Right cardiac atrium (tissue), 5 donors: ENCODE data around the gene XPR1. TPM values are rescaled to one million over a fixed set of nuclear protein-coding genes. Genes with fewer than 3 reads are reported as not detected.
A peak's percentile ranks its signal among the peaks of the same experiment; 100 is the strongest.

Source experiments
- ATAC-seq, 2 donors: fragments of 200-7000 bp; cut with Tn5 transposase; one replicate each; pipeline versions ENCODE4 v1.8.0 to v1.9.1; 2020; ENCODE audit warnings: moderate library complexity in 2 of 2, mild to moderate bottlenecking in 1 of 2
- DNase-seq, 3 donors: peaks; one replicate each; pipeline ENCODE4 v3.0.0-alpha.2; 2020
- H3K27ac ChIP-seq: one replicate; pipeline ENCODE4 v1.5.1; 2013; ENCODE audit warnings: mild to moderate bottlenecking, low read length, control low read depth, moderate library complexity
- H3K27me3 ChIP-seq: one replicate; pipeline ENCODE4 v1.6.1; 2013; ENCODE audit not compliant: control insufficient read depth, insufficient read depth
- H3K4me1 ChIP-seq: one replicate; pipeline ENCODE4 v1.6.1; 2013; ENCODE audit warnings: low read length; ENCODE audit not compliant: control insufficient read depth, insufficient read depth
- H3K4me3 ChIP-seq: one replicate; pipeline ENCODE4 v1.5.1; 2013; ENCODE audit warnings: low read length, control low read depth
- H3K9me3 ChIP-seq: one replicate; pipeline ENCODE4 v1.6.1; 2013; ENCODE audit warnings: low read length; ENCODE audit not compliant: control insufficient read depth
- WGBS: extraction: QIAGEN DNeasy Blood & Tissue Kit; methylation state at CpG from one replicate; pipeline ENCODE4 v1.1.7; 2013; 5-methylcytosine and 5-hydroxymethylcytosine counted together
- intact Hi-C, 4 donors: fragments of 100-400 bp; cut with DNase I; formaldehyde crosslinking; loops; one replicate each; pipeline versions ENCODE4 v1.11.0 to v1.14.0; 2022 to 2023
- polyA plus RNA-seq: library from polyadenylated mRNA; stranded (reverse); fragments of 200-250 nt; gene quantifications from one replicate; pipeline ENCODE4 v1.2.3, GENCODE V29; 2013
- total RNA-seq, 4 donors: library from RNA; stranded (reverse); fragmentation: NEBNext Ultra II Directional; extraction: Animal tissue kit (Norgen Biotek cat#: 25700); gene quantifications; one replicate each; pipeline ENCODE4 v1.2.1, GENCODE V29; 2021
- donor health status: healthy with polysubstance abuse.
- donor health status: DM: no; HTN: yes; CAD: no.
- donor health status: DM: no; HTN: no; CAD: no.
- donor health status: DM: no; HTN: yes; CAD: no; lungs with severe emphysema.
- donor health status: DM: yes; HTN: yes; CAD: no.

The XPR1 gene
- total and polyA plus RNA-seq, 5 donors, result 10.7 to 33.4 (median 31.4) TPM

DNA sequence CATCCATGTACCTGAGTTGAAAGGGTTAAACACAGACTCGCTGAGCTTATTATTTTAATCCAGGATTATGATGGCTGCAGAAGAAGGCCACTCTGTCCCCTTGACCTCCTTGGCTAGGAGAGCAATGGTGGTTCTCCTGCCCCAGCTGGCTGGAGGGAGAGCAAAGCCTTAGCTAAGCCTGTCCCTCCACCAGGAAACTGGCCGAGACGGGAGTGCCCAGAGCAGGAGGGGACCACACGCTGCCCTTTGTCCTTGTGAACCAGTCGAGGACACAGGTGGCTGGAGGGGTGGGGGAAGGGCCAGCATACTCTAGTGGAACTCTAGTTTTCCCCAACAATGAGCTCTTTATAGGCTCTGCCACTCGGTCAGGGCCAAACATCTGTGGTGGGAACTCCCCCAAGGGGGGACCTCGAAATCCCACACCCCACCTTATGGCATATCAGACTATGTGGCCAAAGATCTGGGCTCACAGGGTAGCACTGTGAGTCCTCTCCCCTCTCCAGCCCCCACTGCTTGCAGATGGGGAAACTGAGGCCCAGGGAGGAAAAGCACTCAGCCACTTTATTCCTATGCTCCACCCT lies 293.7 kb downstream of the XPR1 start:
- ATAC-seq, result no peak
- DNase-seq, result peak in 1 of 3 donors; percentile 56
- Histone ChIP-seq H3K27me3 (no peaks in the 10 kb centered on the region), H3K27ac (peak overlapping the region; percentile 87), H3K4me1 (peaks cover 16% of the 10 kb centered on the region), H3K9me3 (no peaks in the 10 kb centered on the region), H3K4me3 (no peak overlapping the region)
- WGBS, result 35% methylated on average over 7 of the region's 7 CpGs
- intact Hi-C loops, result no loop called here

GRCh38 chr1:180926164-180926981 lies 294.6 kb downstream of the XPR1 start:
- Histone ChIP-seq H3K9me3 (no peaks in the 10 kb centered on the region), H3K27ac (peak overlapping the region; percentile 87), H3K4me3 (no peak overlapping the region), H3K27me3 (no peaks in the 10 kb centered on the region), H3K4me1 (peaks cover 16% of the 10 kb centered on the region)
- intact Hi-C loops, result no loop called here
- DNase-seq, result peak; percentile 62 to 92 (median 84)
- 11% methylated on average over 14 of the region's 14 CpGs for WGBS
- peak; percentile 77 to 78 for ATAC-seq

GRCh38 chr1:180927348-180927747 lies 295.5 kb downstream of the XPR1 start:
- peak; percentile 66 to 67 for ATAC-seq
- Histone ChIP-seq H3K9me3 (no peaks in the 10 kb centered on the region), H3K27ac (peak overlapping the region; percentile 87), H3K4me1 (peaks cover 16% of the 10 kb centered on the region), H3K27me3 (no peaks in the 10 kb centered on the region), H3K4me3 (no peak overlapping the region)
- WGBS, result 48% methylated on average over 13 of the region's 13 CpGs
- intact Hi-C loops, result no loop called here
- DNase-seq, result peak; percentile 39 to 77 (median 71)

GRCh38 chr1:180927841-180928240 lies 296.0 kb downstream of the XPR1 start:
- no peaks in the 10 kb centered on the region for H3K9me3 ChIP-seq
- H3K4me3 ChIP-seq, result no peak overlapping the region
- 43% methylated on average over 4 of the region's 4 CpGs for WGBS
- ATAC-seq (no peak), DNase-seq (peak in 1 of 3 donors; percentile 47)
- H3K4me1 ChIP-seq, result peaks cover 16% of the 10 kb centered on the region
- H3K27me3 ChIP-seq, result no peaks in the 10 kb centered on the region
- peak overlapping the region; percentile 87 for H3K27ac ChIP-seq
- intact Hi-C loops, result no loop called here

DNA sequence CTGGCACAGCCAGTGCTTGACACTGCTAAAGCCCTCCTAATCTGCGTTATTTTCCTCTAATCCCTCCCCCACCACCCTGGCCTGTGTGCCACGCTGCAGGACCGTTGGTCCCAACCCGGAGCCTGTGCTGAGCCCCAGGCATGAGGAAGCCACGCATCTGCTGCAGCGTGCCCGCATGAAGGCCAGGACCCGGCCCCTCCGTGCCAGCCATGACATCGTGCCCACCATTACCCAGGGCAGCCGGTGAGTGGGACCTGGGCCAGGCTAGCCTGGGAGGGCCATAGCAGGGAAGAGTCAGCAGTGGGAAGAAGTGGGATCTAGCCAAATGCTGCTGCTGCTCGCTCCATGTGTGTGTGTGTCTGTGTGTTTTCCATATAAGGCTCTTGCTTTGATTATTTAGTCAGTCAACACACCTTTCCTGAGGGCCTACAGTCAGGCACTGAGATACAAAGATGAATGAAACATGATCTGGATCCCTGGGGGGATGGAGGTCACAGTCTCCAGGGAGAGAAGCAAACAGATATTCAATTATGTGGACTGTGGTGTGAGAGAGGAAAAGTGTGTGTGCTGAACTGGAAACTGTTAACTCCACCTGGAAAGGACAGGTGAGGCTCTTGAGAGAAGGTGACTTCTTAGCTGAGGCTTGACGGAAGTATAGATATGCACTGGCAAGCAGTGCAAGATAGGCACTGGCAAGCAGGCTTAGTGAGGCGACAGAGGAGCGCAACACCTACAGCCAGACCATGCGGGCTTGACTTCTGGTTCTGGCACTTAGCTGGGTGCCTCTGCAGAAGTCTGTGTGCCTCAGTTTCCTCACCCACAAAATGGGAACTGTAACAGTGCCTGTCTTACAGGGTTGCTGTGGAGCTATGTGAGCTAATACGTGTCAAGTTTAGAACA lies 296.8 kb downstream of the XPR1 start:
- DNase-seq (peak in 1 of 3 donors; percentile 55), ATAC-seq (no peak)
- no peaks in the 10 kb centered on the region for H3K9me3 ChIP-seq
- H3K27me3 ChIP-seq, result no peaks in the 10 kb centered on the region
- H3K27ac ChIP-seq, result peak overlapping the region; percentile 1
- H3K4me3 ChIP-seq, result no peak overlapping the region
- intact Hi-C loops, result no loop called here
- 64% methylated on average over 17 of the region's 17 CpGs for WGBS
- H3K4me1 ChIP-seq, result peaks cover 16% of the 10 kb centered on the region

- intact Hi-C loops, result no loop called here
- Histone ChIP-seq H3K27me3 (no peaks in the 10 kb centered on the region), H3K9me3 (no peaks in the 10 kb centered on the region), H3K4me1 (peaks cover 16% of the 10 kb centered on the region), H3K4me3 (no peak overlapping the region), H3K27ac (peak overlapping the region; percentile 25)
- peak in 1 of 3 donors; percentile 12 for DNase-seq
- 87% methylated on average over 3 of the region's 3 CpGs for WGBS
- no peak for ATAC-seq
These were observed 297.6 kb downstream of the XPR1 start for GRCh38 chr1:180929389-180929788.

DNA sequence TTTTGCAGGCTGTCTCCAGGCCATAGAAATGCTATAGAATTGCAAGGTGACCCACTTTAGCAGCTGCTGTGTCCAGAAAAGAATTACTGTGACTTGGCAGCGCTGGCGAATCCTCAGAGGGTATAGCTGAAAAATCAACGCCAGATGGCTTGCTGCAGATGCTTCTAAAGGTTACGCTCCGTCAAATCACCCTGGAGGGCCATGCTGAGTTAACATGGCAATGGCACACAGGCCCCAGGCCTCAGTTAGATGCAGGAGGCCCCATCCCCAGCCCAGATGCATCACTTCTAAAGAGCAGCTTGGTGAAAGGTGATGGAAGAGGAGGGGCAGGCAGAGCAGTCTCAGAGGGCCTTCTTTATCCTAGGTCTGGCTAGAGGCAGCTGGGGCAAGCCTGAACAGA lies 298.9 kb downstream of the XPR1 start:
- H3K27ac ChIP-seq, result no peak overlapping the region
- ATAC-seq (no peak), DNase-seq (no peak)
- H3K4me1 ChIP-seq, result peaks cover 11% of the 10 kb centered on the region
- no peaks in the 10 kb centered on the region for H3K9me3 ChIP-seq
- H3K27me3 ChIP-seq, result no peaks in the 10 kb centered on the region
- WGBS, result 95% methylated on average over 5 of the region's 5 CpGs
- intact Hi-C loops, result no loop called here
- no peak overlapping the region for H3K4me3 ChIP-seq

- H3K4me1 ChIP-seq, result peaks cover 6% of the 10 kb centered on the region
- intact Hi-C loops, result no loop called here
- H3K27ac ChIP-seq, result no peak overlapping the region
- H3K27me3 ChIP-seq, result no peaks in the 10 kb centered on the region
- 89% methylated on average over 4 of the region's 4 CpGs for WGBS
- H3K9me3 ChIP-seq, result no peaks in the 10 kb centered on the region
- ATAC-seq (no peak), DNase-seq (no peak)
- no peak overlapping the region for H3K4me3 ChIP-seq
These were observed 299.7 kb downstream of the XPR1 start for GRCh38 chr1:180931529-180931928.

GRCh38 chr1:180932378-180932777 lies 300.6 kb downstream of the XPR1 start:
- Histone ChIP-seq H3K4me1 (peaks cover 3% of the 10 kb centered on the region), H3K4me3 (no peak overlapping the region), H3K9me3 (no peaks in the 10 kb centered on the region), H3K27ac (no peak overlapping the region), H3K27me3 (no peaks in the 10 kb centered on the region)
- WGBS, result 91% methylated on average over 4 of the region's 4 CpGs
- peak in 1 of 3 donors; percentile 2 for DNase-seq
- intact Hi-C loops, result no loop called here
- no peak for ATAC-seq

GRCh38 chr1:180933141-180933540 lies 301.3 kb downstream of the XPR1 start:
- Histone ChIP-seq H3K4me3 (no peak overlapping the region), H3K27me3 (no peaks in the 10 kb centered on the region), H3K9me3 (no peaks in the 10 kb centered on the region), H3K4me1 (peaks cover 2% of the 10 kb centered on the region), H3K27ac (no peak overlapping the region)
- no peak for ATAC-seq
- no peak for DNase-seq
- intact Hi-C loops, result no loop called here

- no peak overlapping the region for H3K27ac ChIP-seq
- no peaks in the 10 kb centered on the region for H3K27me3 ChIP-seq
- WGBS, result 84% methylated on average over 7 of the region's 7 CpGs
- DNase-seq (no peak), ATAC-seq (no peak)
- no peaks in the 10 kb centered on the region for H3K4me1 ChIP-seq
- no peak overlapping the region for H3K4me3 ChIP-seq
- no peaks in the 10 kb centered on the region for H3K9me3 ChIP-seq
- intact Hi-C loops, result no loop called here
These were observed 302.7 kb downstream of the XPR1 start for GRCh38 chr1:180934563-180934962.
